ENCODE data around the gene ZNF219. TPM values are rescaled to one million over a fixed set of nuclear protein-coding genes. Genes with fewer than 3 reads are reported as not detected.

The ZNF219 gene
- total RNA-seq, 4 donors from 2014 or later = 15.2 to 54.1 (median 38.4) TPM

DNA sequence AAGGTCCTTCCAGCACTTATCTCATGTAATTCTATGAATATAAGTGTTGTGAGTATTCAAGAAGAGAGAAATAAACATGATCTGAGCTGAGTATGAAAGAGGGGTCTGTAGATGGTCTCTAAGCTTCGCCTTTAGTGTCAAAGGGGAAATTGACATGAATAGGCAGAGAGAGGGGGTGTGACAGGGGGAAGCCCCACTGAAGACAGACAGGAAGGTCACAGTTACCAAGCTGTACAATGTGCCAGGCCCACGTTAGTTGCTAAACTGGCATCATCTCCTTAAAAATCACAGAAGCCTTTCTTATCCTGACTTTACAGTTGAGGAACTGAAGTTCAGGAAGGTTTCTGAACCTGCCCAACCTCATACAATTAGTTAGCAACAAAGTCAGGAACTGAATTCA lies 20.8 kb downstream of the ZNF219 start:
- TF ChIP-seq, protein P1, sequence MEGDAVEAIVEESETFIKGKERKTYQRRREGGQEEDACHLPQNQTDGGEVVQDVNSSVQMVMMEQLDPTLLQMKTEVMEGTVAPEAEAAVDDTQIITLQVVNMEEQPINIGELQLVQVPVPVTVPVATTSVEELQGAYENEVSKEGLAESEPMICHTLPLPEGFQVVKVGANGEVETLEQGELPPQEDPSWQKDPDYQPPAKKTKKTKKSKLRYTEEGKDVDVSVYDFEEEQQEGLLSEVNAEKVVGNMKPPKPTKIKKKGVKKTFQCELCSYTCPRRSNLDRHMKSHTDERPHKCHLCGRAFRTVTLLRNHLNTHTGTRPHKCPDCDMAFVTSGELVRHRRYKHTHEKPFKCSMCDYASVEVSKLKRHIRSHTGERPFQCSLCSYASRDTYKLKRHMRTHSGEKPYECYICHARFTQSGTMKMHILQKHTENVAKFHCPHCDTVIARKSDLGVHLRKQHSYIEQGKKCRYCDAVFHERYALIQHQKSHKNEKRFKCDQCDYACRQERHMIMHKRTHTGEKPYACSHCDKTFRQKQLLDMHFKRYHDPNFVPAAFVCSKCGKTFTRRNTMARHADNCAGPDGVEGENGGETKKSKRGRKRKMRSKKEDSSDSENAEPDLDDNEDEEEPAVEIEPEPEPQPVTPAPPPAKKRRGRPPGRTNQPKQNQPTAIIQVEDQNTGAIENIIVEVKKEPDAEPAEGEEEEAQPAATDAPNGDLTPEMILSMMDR (IDR thresholded peaks at IDR 0.05; ENCODE audit: low read depth) = no peak

DNA sequence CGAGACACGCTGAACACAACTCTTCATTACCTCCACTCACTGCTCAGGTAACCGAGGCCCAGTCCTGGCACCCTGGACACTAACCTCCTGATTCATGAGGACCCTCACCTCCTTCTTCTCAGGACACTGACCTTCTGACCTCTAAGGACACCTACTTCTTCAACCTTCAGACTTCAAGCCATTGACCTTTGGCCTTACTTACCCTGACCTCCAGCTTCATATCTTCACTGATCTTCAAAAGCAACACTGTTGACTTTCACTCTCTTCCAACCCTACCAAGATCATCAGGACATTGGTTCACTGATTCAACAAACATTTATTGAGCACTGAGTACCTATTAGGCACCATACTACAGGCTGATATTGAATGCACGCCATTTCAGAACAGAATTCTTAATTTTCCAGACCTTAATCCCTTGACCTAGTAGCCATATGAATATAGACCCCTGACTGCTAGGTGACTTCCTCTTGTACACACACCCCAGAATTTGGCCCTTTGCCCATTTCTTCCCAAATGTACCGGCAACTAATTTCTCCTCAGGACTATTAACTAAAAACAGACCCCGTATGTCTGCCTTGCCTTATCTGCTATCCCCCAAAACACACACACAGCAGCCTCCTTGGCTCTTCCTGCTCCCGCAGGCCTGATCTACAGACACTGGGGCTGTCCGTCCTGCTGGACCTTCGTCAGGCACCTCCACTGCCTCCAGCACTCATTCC lies 22.6 kb downstream of the ZNF219 start:
- TF ChIP-seq, protein P1 (IDR thresholded peaks at IDR 0.05; ENCODE audit: low read depth) = no peak

DNA sequence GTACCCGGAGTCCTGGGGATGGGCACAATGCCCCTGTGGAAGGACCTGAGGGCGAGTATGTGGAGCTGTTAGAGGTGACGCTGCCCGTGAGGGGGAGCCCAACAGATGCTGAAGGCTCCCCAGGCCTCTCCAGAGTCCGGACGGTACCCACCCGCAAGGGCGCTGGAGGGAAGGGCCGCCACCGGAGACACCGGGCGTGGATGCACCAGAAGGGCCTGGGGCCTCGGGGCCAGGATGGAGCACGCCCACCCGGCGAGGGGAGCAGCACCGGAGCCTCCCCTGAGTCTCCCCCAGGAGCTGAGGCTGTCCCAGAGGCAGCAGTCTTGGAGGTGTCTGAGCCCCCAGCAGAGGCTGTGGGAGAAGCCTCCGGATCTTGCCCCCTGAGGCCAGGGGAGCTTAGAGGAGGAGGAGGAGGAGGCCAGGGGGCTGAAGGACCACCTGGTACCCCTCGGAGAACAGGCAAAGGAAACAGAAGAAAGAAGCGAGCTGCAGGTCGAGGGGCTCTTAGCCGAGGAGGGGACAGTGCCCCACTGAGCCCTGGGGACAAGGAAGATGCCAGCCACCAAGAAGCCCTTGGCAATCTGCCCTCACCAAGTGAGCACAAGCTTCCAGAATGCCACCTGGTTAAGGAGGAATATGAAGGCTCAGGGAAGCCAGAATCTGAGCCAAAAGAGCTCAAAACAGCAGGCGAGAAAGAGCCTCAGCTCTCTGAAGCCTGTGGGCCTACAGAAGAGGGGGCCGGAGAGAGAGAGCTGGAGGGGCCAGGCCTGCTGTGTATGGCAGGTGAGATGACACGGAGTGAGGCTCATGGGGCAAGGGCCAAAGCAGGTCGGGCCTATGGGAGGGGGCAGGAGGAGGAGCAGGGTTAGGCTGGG lies 23.8 kb downstream of the ZNF219 start:
- TF ChIP-seq, protein P1 (IDR thresholded peaks at IDR 0.05; ENCODE audit: low read depth) = no peak

DNA sequence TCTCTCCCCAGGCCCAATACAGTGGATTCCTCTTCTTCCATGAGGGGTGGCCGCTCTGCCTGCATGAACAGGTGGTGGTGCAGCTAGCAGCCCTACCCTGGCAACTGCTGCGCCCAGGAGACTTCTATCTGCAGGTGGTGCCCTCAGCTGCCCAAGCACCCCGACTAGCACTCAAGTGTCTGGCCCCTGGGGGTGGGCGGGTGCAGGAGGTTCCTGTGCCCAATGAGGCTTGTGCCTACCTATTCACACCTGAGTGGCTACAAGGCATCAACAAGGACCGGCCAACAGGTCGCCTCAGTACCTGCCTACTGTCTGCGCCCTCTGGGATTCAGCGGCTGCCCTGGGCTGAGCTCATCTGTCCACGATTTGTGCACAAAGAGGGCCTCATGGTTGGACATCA lies 24.5 kb downstream of the ZNF219 start:
- TF ChIP-seq, protein P1 (IDR thresholded peaks at IDR 0.05; ENCODE audit: low read depth) = no peak

DNA sequence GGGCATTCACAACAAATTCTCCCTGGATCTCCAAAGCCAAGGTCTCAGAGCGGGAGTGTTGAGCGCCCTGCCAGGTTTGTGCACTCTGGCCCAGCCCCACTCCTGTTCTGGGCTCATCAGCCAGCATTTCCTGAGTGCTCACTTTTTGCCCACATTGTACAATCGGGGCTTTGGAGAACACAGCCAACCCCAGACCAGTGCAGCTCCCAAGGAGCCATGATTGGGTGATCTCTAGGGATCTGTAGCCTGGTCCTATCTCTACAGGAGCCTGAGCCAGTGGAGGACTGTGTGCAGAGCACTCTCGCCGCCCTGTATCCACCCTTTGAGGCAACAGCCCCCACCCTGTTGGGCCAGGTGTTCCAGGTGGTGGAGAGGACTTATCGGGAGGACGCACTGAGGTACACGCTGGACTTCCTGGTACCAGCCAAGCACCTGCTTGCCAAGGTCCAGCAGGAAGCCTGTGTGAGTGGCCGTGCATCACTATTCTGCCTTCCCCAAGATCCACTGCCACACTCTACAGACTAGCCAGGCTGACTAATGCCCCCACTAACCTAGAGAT lies 25.6 kb downstream of the ZNF219 start:
- TF ChIP-seq, protein P1 (IDR thresholded peaks at IDR 0.05; ENCODE audit: low read depth) = no peak

DNA sequence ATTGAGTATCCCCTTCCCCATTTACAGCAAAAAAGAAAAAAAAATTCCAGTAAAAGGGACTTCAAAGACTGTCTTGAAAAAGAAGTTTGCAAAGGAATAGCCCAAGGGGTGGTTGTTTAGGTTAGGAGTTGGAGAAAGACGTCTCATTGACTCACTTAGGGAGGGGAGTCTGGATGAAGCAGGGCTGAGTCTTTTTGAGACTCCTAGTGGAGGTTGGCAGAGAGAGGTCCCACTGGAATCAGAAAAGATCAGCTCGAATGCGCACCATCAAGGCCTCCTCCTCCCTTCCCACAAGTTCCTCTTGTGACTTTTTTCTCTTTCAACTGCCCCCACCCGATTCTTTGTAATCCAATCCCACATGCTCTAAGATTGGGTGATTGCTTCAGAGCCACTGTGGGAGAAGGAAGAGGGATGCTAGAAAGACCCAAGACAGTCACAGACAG lies 26.4 kb downstream of the ZNF219 start:
- TF ChIP-seq, protein P1 (IDR thresholded peaks at IDR 0.05; ENCODE audit: low read depth) = no peak

Data from subcutaneous adipose tissue (tissue), 4 donors.